Measurements from ENCODE around the gene GRK3. TPM values are rescaled to one million over a fixed set of nuclear protein-coding genes. Genes with fewer than 3 reads are reported as not detected.

Gene GRK3
- total and polyA plus RNA-seq, 8 donors = 18.4 to 33.9 (median 23.8) TPM

DNA sequence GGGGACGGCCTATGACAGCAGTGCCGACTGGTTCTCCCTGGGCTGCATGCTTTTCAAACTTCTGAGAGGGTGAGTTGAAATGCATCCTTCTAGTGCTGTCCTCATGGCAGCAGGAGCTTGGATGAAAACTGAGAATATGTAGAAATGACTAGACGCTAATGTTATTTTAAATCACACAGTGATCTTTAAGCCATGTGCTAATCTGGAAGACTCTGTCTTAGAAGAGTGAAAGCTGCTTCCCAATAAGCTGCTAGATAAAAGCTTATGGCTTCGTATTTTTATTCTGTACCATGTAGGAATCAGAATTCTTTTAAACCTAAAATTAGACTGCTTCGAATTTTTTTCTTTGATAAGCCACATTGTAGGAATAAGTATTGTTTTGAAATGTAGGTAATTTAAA lies 130.7 kb downstream of the GRK3 start:
- TF ChIP-seq, protein P1, sequence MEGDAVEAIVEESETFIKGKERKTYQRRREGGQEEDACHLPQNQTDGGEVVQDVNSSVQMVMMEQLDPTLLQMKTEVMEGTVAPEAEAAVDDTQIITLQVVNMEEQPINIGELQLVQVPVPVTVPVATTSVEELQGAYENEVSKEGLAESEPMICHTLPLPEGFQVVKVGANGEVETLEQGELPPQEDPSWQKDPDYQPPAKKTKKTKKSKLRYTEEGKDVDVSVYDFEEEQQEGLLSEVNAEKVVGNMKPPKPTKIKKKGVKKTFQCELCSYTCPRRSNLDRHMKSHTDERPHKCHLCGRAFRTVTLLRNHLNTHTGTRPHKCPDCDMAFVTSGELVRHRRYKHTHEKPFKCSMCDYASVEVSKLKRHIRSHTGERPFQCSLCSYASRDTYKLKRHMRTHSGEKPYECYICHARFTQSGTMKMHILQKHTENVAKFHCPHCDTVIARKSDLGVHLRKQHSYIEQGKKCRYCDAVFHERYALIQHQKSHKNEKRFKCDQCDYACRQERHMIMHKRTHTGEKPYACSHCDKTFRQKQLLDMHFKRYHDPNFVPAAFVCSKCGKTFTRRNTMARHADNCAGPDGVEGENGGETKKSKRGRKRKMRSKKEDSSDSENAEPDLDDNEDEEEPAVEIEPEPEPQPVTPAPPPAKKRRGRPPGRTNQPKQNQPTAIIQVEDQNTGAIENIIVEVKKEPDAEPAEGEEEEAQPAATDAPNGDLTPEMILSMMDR (IDR thresholded peaks at IDR 0.05) = no peak
- ATAC-seq (no peak), DNase-seq (no peak)
- Histone ChIP-seq H3K27ac (no peak overlapping the region), H3K36me3 (peaks cover 0 to 74% of the 10 kb centered on the region in 2 donors), H3K27me3 (no peaks in the 10 kb centered on the region), H3K4me1 (peaks cover 0 to 3% of the 10 kb centered on the region in 2 donors), H3K4me3 (no peak overlapping the region), H3K9me3 (no peaks in the 10 kb centered on the region)
- intact Hi-C loops (cut with DNase I) = no loop called here

DNA sequence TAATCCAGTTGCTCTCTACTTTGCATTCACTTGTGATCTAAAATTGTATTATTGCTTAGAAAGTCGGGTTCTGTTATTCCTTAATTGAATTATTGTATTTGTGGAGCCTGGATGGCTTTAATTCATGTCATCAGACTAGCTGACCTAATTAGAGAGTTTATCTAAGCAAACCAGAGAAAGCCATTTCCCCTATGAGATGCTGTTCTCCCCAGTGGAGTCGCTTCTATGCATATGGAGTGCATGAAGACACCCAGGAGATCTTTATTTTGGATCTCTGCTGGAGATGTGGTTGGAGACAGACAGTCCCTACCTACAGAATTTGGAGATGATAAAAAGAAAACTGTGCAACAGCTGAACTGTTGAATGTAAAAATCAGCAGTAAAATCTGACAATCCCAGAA lies 132.3 kb downstream of the GRK3 start:
- H3K27ac ChIP-seq = no peak overlapping the region
- intact Hi-C loops (cut with DNase I) = no loop called here
- no peak for ATAC-seq
- H3K4me1 ChIP-seq = peaks cover 0 to 3% of the 10 kb centered on the region in 2 donors
- TF ChIP-seq, protein P1 (IDR thresholded peaks at IDR 0.05) = no peak
- no peaks in the 10 kb centered on the region for H3K27me3 ChIP-seq
- peaks cover 0 to 67% of the 10 kb centered on the region in 2 donors for H3K36me3 ChIP-seq
- no peaks in the 10 kb centered on the region for H3K9me3 ChIP-seq
- no peak for DNase-seq
- H3K4me3 ChIP-seq = no peak overlapping the region

DNA sequence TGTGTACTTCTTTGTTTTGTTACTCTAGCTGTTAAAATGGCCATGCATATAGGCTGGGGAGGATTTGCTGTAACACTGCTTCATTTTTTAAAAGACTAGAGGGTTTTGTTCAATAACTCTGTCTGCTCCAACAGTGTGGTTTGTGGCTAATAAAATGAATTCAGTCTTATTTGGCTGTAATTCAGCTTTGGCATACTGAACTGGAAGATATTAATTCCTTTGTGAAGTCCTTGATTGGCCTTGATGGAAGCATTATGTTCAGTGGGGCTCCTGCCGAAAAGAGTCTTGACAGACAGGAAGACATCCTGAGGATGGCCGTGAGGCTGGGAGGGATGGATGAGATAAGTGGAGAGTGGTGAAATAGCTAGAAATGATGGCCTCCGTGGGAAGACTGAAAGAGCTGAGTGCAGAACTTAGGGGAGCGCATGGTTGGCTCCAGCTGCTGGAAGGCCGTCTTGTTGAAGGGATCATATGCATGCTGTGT lies 132.7 kb downstream of the GRK3 start:
- Histone ChIP-seq H3K27ac (no peak overlapping the region), H3K4me3 (no peak overlapping the region), H3K36me3 (peaks cover 0 to 63% of the 10 kb centered on the region in 2 donors), H3K4me1 (peaks cover 0 to 3% of the 10 kb centered on the region in 2 donors), H3K9me3 (no peaks in the 10 kb centered on the region), H3K27me3 (no peaks in the 10 kb centered on the region)
- TF ChIP-seq, protein P1 (IDR thresholded peaks at IDR 0.05) = no peak
- no peak for DNase-seq
- intact Hi-C loops (cut with DNase I) = no loop called here
- no peak for ATAC-seq

DNA sequence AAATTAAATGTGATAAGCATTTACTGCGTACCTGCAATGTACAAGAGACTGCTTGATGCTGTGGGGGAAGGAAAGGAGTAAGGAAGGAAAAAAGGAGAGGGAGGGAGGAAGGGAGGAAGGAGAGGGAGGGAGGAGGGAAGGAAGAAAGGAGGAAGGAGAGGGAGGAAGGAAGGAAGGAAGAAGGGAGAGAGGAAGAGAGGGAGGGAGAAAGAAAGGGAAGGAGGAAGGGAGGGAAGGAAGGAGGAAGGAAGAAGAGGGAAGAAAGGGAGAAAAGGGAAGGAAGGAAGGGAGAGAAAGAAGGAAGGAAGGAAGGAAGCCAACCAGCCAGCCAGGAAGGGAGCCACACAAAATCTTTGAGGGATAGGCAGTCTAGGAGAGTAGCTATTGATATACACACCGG lies 133.5 kb downstream of the GRK3 start:
- intact Hi-C loops (cut with DNase I) = no loop called here
- no peak overlapping the region for H3K4me3 ChIP-seq
- no peaks in the 10 kb centered on the region for H3K9me3 ChIP-seq
- H3K27me3 ChIP-seq = no peaks in the 10 kb centered on the region
- H3K4me1 ChIP-seq = peaks cover 0 to 3% of the 10 kb centered on the region in 2 donors
- peaks cover 0 to 57% of the 10 kb centered on the region in 2 donors for H3K36me3 ChIP-seq
- TF ChIP-seq, protein P1 (IDR thresholded peaks at IDR 0.05) = no peak
- ATAC-seq = no peak
- DNase-seq = no peak
- no peak overlapping the region for H3K27ac ChIP-seq

DNA sequence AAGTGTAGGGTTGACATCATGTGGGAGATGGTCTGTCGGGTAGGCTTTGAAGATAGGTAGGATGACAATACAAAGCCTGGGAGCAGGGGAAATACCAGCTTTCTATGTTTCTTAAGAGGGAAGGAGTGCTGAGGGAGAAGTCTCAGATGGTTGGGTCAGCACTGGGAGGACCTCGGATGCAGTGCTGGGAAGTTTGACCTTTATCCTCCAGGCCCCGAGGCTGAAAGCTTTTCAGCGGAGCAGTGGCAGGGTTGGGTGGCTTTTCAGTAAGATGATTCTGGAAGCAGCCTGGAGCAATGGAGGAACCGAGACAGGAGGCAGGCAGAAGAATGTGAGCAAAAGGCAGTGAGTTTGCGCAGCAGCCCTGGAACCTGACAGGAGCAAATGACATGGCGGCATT lies 134.0 kb downstream of the GRK3 start:
- no peak for ATAC-seq
- Histone ChIP-seq H3K4me1 (peaks cover 0 to 3% of the 10 kb centered on the region in 2 donors), H3K36me3 (peaks cover 0 to 57% of the 10 kb centered on the region in 2 donors), H3K4me3 (no peak overlapping the region), H3K27me3 (no peaks in the 10 kb centered on the region), H3K27ac (no peak overlapping the region), H3K9me3 (no peaks in the 10 kb centered on the region)
- no peak for DNase-seq
- TF ChIP-seq, protein P1 (IDR thresholded peaks at IDR 0.05) = no peak
- intact Hi-C loops (cut with DNase I) = no loop called here
